Measurements from ENCODE around the gene MICALL1.

MICALL1 gene

GRCh38 chr22:37907036-37907954 lies 1.2 kb downstream of the MICALL1 start:
- no peak for DNase-seq

GRCh38 chr22:37909766-37910165 lies 3.7 kb downstream of the MICALL1 start:
- no peak for DNase-seq

DNA sequence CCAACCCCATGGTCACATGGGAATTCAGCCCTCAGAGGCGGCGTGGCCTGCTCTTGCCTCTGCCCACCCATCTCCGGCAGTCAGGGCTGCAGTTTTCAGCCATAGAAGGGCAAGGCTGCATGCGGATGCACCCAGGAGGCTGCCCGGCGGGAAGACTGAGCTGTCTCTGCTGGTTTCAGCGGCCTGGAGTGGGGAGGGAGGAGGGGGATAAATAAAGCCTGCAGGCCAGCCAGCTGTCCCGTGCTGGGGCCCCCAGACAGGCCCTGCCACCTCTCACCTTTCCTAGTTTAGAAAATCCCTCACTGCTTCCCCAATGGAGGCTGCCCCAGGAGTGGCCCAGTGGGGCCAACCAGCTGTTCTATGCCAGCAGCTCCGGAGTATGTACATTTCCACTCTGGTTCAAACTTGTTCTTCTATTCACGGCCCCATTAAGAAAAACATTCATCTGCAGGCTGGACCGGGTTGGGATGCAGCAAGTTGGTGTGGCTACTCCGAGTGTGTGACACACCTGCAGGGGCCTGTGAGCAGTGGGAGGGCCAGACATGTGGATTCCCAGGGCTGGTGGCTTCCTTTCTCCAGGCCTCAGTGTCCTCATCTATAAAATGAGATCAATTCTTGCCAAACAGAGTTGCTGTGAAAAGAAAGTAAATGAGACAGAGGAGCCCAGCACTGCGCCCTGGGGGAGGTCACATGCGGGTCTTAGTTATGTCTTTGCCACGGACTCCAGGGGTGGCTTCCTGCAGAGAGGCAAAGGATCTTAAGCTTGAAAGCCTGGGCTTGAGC lies 5.0 kb downstream of the MICALL1 start:
- no peak for DNase-seq

- no peak for DNase-seq
Measured at GRCh38 chr22:37911697-37912096, 5.6 kb downstream of the MICALL1 start.

- DNase-seq: no peak
Measured at GRCh38 chr22:37912171-37912570, 6.1 kb downstream of the MICALL1 start.

DNA sequence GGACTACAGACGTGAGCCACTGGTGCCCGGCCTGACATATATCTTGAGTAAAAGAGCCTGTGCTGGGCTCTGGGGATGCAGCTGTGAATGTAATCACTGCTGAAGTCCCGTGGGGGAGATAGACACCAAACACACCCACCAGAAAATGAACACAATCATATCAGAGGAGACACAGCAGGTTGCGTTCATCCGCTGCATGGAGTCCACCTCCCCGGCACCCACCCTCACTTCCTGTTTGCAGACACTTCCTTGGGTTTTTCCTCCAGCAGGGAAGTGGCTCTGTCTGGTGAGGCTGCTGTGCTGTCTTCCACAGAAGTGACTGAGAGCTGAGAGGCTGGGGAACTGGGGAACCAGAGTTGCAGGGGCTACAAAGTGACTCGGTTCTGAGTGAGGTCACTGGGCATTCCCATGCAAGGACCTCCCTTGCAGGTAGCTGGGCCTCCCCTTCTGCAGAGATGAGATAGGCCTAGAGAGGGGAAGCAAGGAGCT lies 7.2 kb downstream of the MICALL1 start:
- no peak for DNase-seq

DNA sequence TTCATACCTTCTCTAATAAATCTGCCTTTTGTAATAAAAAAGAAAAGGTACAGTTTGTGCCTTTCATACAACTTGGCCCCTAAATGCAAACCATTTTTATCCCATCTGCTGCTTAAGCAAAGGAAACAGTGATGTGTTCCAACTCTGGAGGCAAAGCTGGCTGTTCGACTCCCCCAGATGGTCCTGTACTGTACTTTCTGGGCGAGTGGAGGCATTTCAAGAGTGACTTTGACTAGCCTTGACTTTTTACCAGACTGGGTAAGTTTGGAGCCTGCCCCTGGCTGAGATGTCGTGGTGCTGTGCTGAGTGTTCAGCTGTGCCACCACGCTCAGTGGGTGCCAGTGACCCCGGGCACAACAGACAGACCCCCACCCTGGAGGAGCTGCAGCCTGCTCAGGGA lies 10.2 kb downstream of the MICALL1 start:
- no peak for DNase-seq

DNA sequence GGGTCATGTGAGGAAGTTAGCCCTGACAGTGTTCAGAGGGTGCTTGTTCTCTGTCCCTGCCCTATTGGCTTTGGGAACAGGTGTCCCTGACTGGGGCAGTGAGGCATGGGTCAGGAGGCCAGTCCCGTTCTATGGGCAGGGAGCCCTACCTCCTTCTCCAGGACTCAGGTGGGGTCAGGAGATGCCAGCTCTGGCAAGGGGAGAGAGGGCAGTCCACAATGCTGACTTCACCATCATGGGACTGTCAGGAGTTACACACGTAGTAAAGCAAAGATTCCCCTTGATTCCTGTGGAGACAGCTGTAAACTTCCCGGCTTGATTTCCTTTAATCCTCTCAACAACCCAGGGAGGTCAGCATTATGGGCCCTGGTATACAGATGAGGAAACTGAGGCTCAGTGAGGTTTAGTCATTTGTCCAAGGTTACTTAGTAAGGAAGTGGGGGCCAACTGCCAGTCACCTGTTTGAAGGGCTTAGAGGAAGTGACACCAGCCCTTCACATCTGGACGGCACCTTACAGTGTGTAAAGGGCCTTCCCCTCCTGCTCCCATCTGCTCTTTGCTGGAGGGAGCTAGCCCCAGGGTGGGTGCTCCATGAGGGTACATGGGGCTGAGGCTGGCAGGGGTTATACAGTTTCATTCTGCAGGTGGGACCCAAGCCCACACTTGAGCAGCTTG lies 11.9 kb downstream of the MICALL1 start:
- DNase-seq: no peak

GRCh38 chr22:37918580-37919270 lies 12.6 kb downstream of the MICALL1 start:
- DNase-seq: no peak

GRCh38 chr22:37920126-37920525 lies 14.0 kb downstream of the MICALL1 start:
- DNase-seq: no peak

DNA sequence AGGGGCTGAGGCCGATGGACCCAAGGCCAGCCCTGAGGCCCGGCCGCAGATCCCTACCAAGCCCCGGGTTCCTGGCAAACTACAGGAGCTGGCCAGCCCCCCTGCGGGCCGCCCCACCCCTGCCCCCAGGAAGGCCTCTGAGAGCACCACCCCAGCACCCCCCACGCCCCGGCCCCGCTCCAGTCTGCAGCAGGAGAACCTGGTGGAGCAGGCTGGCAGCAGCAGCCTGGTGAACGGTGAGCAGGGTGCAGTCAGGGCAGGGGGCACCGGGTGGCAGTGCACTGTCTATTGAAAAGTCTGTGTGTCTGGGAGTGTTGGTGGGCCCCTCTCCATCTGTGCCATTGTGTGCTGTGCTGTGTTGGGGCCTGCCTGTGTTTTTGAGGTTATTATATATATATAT lies 16.1 kb downstream of the MICALL1 start:
- DNase-seq: no peak

DNA sequence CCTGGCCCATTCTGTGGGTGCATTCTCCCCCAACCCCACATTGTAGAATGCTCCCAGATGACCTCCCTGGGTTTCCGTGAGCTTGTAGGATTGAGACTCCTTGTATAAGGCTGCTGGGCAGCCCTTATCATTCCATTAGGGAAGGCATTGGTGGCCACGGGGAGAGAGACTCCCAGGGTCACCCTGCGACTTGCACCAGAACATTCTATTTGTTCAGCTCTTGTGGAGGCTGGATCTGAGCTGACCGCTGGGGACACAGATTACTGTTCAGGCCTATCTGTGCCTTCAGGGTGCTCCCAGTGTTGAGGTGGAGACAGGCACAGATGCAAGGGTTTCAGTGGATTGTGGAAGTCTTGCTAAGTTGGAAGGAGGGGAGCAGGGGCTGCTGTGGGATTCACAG lies 17.8 kb downstream of the MICALL1 start:
- DNase-seq: no peak

DNA sequence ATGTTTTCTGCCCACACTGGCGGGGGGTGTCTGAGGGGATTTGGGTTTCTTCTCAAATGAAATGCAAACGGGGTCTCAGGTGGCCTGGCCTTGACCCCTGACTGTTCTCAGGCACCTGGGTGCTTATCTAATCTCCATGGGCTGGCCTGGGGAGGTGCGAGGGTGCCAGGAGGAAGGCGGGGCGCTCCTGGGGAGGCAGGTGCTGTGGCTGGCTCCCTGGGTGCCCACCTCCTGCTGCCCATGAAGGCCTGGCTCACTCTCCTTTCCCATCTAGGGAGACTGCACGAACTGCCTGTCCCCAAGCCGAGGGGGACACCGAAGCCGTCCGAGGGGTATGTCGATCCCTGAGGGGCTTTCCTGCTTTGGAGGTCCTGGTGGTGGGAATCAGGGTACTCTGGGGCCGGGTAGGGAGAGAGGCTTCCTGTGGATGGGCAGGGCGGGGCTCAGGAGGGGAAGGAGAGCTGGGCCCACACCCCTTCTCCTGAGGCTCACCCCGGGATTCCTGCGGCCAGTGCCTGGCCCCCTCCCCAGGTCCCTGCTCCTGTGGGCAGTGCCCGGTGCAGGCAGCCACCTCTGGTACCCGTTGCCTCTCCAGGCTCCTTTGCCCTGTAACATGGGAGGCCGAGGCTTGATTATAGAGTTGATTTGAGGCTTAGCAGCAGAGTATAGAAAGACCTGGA lies 18.4 kb downstream of the MICALL1 start:
- no peak for DNase-seq

GRCh38 chr22:37925330-37925729 lies 19.2 kb downstream of the MICALL1 start:
- DNase-seq: no peak

DNA sequence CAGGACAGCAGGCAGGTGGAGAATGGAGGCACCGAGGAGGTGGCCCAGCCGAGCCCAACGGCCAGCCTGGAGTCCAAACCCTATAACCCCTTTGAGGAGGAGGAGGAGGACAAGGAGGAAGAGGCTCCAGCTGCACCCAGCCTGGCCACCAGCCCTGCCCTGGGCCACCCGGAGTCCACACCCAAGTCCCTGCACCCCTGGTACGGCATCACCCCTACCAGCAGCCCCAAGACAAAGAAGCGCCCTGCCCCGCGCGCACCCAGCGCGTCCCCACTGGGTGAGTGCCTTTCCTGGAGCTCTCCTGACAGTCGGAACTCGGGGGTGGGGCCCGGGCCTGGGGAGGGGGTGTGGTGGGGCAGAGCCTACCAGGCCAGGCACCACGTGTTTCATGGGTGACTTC lies 19.7 kb downstream of the MICALL1 start:
- no peak for DNase-seq

DNA sequence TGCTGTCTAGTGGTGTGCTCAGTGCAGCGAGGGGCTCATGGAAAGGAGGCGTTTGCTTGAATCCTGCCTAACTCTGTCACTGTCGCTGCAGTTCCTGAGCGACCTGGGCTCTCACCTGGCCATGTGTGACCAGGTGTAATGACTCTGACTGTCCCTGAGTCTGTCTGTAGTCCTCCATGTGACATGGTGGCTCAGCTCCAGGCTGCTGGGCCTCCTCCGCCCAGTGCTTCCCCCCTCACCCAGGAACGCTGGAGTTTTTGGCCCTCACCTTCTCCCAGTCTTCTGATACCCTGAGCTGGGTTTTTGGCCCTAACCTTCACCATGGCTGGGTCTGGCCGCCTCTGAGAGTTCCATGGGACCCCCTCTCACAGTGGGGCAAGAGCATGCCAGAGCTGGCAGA lies 20.3 kb downstream of the MICALL1 start:
- no peak for DNase-seq

- no peak for DNase-seq
Measured at GRCh38 chr22:37926771-37927636, 20.9 kb downstream of the MICALL1 start.

DNA sequence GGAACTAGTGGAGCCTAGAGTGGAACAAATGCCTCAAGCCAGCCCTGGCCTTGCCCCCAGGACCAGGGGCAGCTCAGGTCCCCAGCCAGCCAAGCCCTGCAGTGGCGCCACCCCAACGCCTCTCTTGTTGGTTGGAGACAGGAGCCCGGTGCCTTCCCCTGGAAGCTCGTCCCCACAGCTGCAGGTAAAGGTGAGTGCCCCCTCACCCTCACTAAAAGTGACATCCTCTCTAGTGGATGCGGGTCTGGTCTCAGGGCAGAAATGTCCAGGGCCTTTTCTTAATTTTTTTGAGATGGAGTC lies 21.5 kb downstream of the MICALL1 start:
- DNase-seq: no peak

- no peak for DNase-seq
Measured at GRCh38 chr22:37929390-37929789, 23.3 kb downstream of the MICALL1 start.

- DNase-seq: no peak
Measured at GRCh38 chr22:37930270-37930951, 24.3 kb downstream of the MICALL1 start.

DNA sequence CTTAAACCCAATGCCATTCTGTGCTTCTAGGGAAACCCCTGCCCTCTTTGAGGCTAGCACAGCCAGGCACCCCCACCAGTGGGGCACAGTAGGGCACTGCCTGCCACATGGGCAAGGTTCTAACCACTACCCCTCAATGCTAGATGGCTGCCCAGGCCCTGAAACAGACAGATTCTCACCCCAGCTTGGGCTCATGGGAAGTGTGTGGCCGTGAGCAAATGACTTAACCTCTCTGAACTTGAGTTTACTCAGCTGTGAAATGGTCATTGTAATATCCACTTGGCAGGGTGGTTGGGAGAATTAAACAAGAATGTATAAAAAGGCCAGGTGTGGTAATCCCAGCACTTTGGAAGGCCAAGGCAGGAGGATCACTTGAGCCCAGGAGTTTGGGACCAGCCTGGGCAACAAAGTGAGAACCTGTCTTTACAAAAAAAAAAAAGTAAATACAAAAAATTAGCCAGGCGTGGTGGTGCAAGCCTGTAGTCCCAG lies 24.9 kb downstream of the MICALL1 start:
- no peak for DNase-seq
